ENCODE results near the gene ZNF821. TPM values are rescaled to one million over a fixed set of nuclear protein-coding genes. Genes with fewer than 3 reads are reported as not detected.
"Not testable (repeated sequence)": the region's sequence is repeated elsewhere in the genome, so short reads cannot be mapped to it uniquely, and the experiment has no call there.

ZNF821 gene
- total RNA-seq, 6 experiments from 2014 or later, result 1.3 to 3.8 (median 1.7) TPM

GRCh38 chr16:71811261-71811803 is 72.7 kb downstream of the ZNF821 start:
- no peak for TF ChIP-seq POLR2A (IDR thresholded peaks at IDR 0.05)
- TF ChIP-seq, protein P1, sequence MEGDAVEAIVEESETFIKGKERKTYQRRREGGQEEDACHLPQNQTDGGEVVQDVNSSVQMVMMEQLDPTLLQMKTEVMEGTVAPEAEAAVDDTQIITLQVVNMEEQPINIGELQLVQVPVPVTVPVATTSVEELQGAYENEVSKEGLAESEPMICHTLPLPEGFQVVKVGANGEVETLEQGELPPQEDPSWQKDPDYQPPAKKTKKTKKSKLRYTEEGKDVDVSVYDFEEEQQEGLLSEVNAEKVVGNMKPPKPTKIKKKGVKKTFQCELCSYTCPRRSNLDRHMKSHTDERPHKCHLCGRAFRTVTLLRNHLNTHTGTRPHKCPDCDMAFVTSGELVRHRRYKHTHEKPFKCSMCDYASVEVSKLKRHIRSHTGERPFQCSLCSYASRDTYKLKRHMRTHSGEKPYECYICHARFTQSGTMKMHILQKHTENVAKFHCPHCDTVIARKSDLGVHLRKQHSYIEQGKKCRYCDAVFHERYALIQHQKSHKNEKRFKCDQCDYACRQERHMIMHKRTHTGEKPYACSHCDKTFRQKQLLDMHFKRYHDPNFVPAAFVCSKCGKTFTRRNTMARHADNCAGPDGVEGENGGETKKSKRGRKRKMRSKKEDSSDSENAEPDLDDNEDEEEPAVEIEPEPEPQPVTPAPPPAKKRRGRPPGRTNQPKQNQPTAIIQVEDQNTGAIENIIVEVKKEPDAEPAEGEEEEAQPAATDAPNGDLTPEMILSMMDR (IDR thresholded peaks at IDR 0.05), result no peak
- Histone ChIP-seq H3K4me3 (no peak overlapping the region), H3K9me3 (no peaks in the 10 kb centered on the region), H3K27me3 (no peaks in the 10 kb centered on the region), H3K36me3 (no peaks in the 10 kb centered on the region), H3K27ac (no peak overlapping the region), H3K4me1 (peaks cover 0 to 15% (median 7%) of the 10 kb centered on the region in 4 donors)
- no peak for DNase-seq
- no peak for ATAC-seq
- intact Hi-C loops (cut with DNase I), result no loop called here
- 81% methylated on average over 3 of the region's 5 CpGs for WGBS (ENCODE audit: insufficient coverage, low coverage, low lambda C conversion rate, missing lambda C conversion rate)

DNA sequence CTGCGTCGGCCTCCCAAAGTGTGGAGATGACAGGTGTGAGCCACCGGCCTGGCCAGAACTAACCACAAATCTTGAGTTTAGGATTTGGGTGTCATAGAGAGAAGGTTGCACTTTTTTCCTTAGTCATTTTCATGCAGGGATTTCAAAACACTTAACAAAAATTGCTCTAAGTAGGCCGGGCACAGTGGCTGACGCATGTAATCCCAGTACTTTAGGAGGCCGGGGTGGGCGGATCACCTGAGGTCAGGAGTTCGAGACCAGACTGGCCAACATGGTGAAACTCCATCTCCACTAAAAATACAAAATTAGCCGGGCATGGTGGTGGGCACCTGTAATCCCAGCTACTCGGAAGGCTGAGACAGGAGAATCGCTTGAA is 73.8 kb downstream of the ZNF821 start:
- intact Hi-C loops (cut with DNase I); ATAC-seq; DNase-seq; H3K27me3 ChIP-seq; H3K9me3 ChIP-seq; H3K36me3 ChIP-seq; H3K4me3 ChIP-seq: not testable (repeated sequence)
- Histone ChIP-seq H3K4me1 (peaks cover 0 to 27% (median 13%) of the 10 kb centered on the region in 4 donors), H3K27ac (peak overlapping the region in 1 of 3 donors; percentile 83)
- WGBS (ENCODE audit: insufficient coverage, low coverage, low lambda C conversion rate, missing lambda C conversion rate), result 78% methylated on average over 11 of the region's 11 CpGs

Other genes with a start within 250 kb of the ZNF821 start
- gene PHLPP2, start 159.5 kb downstream of the ZNF821 start, total RNA-seq, result 1 to 10 TPM; 2.3 to 9.8 (median 5.6) TPM
- gene AP1G1, start 75.3 kb downstream of the ZNF821 start, total RNA-seq, result 10 to 100 TPM; 47.8 to 54.1 (median 52.5) TPM
- 10 to 100 TPM in 3 of 6 experiments, 1 to 10 TPM in 3; 9.2 to 11.9 (median 10.3) TPM for gene ATXN1L, start 38.2 kb downstream of the ZNF821 start, total RNA-seq
- gene IST1, start 11.3 kb upstream of the ZNF821 start, total RNA-seq, result 10 to 100 TPM; 44.7 to 73.4 (median 65.5) TPM
- 1 to 10 TPM in 2 of 6 experiments, under 1 TPM in 4; 0.60 to 2.0 (median 0.83) TPM for gene PKD1L3, start 116.2 kb upstream of the ZNF821 start, total RNA-seq
- gene DHODH, start 124.6 kb upstream of the ZNF821 start, total RNA-seq, result 100 to 1,000 TPM in 1 of 6 experiments, 10 to 100 TPM in 5; 26.7 to 108 (median 74.6) TPM
- over 10,000 TPM; 42,048 to 58,242 (median 47,923) TPM for gene HP, start 170.3 kb upstream of the ZNF821 start, total RNA-seq
- gene HPR, start 179.0 kb upstream of the ZNF821 start, total RNA-seq, result 100 to 1,000 TPM; 115 to 337 (median 142) TPM
- 10 to 100 TPM in 2 of 6 experiments, 1 to 10 TPM in 4; 5.5 to 11.6 (median 8.2) TPM for gene TXNL4B, start 209.4 kb upstream of the ZNF821 start, total RNA-seq
- 10 to 100 TPM; 22.2 to 29.8 (median 23.3) TPM for gene DHX38, start 209.7 kb upstream of the ZNF821 start, total RNA-seq

Measured in right lobe of liver (tissue), 6 donors.